HCT116 (cell line): Measurements from ENCODE around the gene HMHB1.

Experiments used
- POLR2A ChIP-seq: IDR thresholded peaks from 2 replicates; pipeline ENCODE4 v1.7.0; 2011; ENCODE audit warnings: borderline replicate concordance; ENCODE audit not compliant: insufficient read depth, insufficient read length; ENCODE audit errors: extremely low read depth
- REST ChIP-seq: IDR thresholded peaks from 2 replicates; pipeline ENCODE4 v1.6.1; 2012; ENCODE audit warnings: low read depth
- YY1 ChIP-seq: IDR thresholded peaks from 2 replicates; pipeline ENCODE4 v1.6.1; 2011; ENCODE audit warnings: low read length, low read depth, moderate library complexity, mild to moderate bottlenecking; ENCODE audit not compliant: insufficient replicate concordance; ENCODE audit errors: extremely low read depth
- ZFX ChIP-seq: fragments of 450-650 bp; IDR thresholded peaks from 2 replicates; pipeline ENCODE4 v1.6.1; 2017
- TF ChIP-seq, protein P1 (sequence below), 3 experiments: fragments of 200-600 bp in 1 of 3; sonication (generic) in 1 of 3; IDR thresholded peaks in 2 of 3; conservative IDR thresholded peaks in 1 of 3; 2 replicates each; pipeline ENCODE4 v1.5.1; 2012 to 2017; ENCODE audit warnings: low read depth in 2 of 3, low read length in 2 of 3, antibody characterized with exemption in 1 of 3, borderline replicate concordance in 1 of 3, control low read depth in 1 of 3, mild to moderate bottlenecking in 1 of 3, mixed read lengths in 1 of 3, mixed run types in 1 of 3, moderate library complexity in 1 of 3; ENCODE audit not compliant: insufficient read depth in 1 of 3
- TF ChIP-seq, protein P2 (sequence below): IDR thresholded peaks from 2 replicates; pipeline ENCODE4 v1.6.1; 2012

- TF ChIP-seq REST (no peak), ZFX (no peak), POLR2A (no peak), YY1 (no peak)
- TF ChIP-seq, protein P1, sequence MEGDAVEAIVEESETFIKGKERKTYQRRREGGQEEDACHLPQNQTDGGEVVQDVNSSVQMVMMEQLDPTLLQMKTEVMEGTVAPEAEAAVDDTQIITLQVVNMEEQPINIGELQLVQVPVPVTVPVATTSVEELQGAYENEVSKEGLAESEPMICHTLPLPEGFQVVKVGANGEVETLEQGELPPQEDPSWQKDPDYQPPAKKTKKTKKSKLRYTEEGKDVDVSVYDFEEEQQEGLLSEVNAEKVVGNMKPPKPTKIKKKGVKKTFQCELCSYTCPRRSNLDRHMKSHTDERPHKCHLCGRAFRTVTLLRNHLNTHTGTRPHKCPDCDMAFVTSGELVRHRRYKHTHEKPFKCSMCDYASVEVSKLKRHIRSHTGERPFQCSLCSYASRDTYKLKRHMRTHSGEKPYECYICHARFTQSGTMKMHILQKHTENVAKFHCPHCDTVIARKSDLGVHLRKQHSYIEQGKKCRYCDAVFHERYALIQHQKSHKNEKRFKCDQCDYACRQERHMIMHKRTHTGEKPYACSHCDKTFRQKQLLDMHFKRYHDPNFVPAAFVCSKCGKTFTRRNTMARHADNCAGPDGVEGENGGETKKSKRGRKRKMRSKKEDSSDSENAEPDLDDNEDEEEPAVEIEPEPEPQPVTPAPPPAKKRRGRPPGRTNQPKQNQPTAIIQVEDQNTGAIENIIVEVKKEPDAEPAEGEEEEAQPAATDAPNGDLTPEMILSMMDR (IDR thresholded peaks at IDR 0.05 in 2 of 3, conservative IDR thresholded peaks at IDR 0.05 in 1 of 3; ENCODE audit: borderline replicate concordance in 1 of 3, insufficient read depth in 1 of 3, low read depth in 2 of 3, low read length in 2 of 3) = no peak
- TF ChIP-seq, protein P2, sequence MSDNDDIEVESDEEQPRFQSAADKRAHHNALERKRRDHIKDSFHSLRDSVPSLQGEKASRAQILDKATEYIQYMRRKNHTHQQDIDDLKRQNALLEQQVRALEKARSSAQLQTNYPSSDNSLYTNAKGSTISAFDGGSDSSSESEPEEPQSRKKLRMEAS = no peak
Observed at GRCh38 chr5:143806579-143806978, 5.4 kb upstream of the HMHB1 start.
